SW480 (cell line): ENCODE measurements around the gene MFF.
"Not testable (repeated sequence)": the region's sequence is repeated elsewhere in the genome, so short reads cannot be mapped to it uniquely, and the experiment has no call there.

Experiments
- DNase-seq: peaks from one replicate; pipeline ENCODE4 v3.0.0-alpha.2; 2016; ENCODE audit warnings: low spot score

Gene MFF

DNA sequence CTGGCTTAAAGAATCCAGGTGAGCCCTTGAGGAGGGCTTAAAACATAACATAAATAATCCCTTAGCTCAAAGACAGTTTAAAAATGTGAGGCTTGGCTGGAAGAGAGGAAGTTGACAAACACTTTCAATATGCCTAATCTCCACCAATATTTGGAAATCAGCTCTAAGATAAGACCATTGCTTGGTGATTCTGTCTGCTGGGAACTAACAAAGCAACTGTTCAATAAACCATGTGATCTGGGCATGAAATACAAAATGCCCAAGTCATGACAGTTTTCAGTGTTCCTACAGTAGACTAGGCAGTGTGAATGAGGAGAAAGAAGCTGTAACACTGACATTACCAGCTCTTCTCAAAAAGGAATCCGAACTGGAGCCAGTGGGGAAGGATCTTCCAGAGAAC is 10.7 kb downstream of the MFF start:
- no peak for DNase-seq

DNA sequence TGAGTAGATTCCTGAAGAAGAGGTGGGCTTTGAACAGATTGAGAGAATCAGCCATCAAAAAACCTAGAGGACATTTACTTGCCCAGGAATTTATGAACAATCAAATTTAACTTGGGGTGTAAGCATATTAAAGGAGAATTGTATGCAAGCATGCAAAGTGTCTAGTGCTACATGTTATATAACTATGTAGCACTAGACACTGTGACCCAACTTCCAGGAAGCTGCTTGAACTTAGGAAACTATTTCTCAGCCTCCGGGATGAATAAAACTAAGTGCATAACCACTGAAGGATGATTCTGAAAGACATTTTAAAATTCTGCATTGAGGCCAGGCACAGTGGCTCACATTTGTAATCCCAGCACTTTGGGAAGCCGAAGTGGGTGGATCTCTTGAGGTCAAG is 12.4 kb downstream of the MFF start:
- no peak for DNase-seq

DNA sequence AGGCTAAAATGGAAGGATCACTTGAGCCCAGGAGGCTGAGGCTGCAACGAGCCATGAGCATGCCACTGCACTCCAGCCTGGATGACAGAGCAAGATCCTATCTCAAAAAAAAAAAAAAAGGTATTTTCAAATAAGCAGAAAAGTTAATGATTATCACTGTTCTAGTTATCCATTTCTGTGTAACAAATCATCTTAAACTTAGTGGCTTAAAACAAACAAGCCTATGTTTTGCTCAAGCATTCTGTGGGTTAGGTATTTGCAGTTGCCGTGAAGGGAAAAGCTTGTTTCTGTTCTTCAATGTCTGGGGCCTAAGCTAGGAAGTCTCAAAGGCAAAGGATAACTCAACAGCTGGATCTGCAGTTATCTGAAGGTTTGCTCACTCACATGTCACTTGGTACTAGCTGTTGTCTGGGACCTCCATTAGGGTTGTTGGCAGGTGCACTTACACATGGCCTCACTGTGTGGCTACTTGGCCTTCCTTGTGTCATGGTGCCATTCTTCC is 14.1 kb downstream of the MFF start:
- no peak for DNase-seq

DNA sequence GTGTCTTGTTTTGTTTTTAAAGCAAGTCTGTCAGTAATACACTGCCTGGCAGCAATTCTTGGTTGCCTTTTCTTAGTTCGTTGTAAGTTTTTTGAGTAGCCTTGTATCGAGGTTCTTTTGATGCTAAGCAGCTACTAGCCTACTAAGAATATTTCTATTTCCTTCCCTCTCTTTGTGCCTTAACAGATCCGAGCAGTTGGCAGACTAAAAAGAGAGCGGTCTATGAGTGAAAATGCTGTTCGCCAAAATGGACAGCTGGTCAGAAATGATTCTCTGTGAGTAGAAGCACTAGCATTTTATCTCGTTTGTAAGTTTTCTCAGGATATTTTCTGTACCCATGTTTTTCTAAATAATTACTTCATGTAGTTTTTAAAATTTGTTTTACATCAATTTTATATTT is 15.1 kb downstream of the MFF start:
- no peak for DNase-seq

DNA sequence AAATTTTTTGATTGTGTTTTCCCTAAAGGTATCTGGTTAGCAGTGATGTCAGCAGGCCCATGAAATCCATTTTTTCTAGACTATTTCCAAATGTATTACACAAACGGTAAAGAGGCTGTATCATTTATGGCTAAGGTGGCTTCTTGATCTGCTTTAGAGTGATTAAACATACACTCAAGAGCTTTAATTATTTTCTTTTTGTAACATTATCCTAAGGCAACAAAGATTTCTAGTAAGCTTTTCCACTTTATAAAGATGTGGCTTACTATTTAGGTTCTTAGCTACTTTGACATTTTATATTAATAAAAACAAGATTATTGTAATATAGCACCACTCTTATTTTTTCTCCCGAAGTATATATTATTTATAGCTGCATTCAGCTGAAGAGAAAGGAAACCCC is 16.5 kb downstream of the MFF start:
- no peak for DNase-seq

DNA sequence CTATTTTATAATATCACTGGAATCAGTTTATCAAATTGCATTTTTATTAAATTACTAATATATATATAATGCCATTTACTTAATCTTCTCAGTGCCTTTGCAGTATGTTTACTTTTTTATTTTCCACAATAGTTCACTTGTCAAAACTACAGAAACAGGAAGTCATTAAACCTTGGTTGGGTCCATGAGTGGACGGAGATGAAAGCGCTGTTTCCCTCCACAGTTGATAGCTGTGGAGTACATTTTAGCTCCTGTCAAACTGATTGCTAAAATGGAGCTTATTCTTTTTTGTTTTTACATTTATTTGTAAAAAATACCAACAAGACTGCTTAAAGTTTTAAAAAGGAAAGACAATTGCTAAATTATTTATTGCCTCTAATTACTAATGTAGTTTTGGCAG is 19.2 kb downstream of the MFF start:
- no peak for DNase-seq

DNA sequence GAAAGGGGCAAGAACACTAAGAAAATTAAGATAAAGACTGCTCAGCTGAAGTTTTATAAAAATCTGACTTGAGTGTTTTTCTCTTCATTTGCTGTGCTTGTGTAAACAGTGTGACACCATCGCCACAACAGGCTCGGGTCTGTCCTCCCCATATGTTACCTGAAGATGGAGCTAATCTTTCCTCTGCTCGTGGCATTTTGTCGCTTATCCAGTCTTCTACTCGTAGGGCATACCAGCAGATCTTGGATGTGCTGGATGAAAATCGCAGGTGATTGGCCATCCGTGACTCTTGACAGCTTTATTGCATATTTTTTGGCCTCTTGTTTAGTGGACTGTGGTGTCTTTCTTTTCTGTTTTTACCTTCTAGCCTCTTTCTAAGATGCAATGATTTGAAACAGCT is 22.1 kb downstream of the MFF start:
- DNase-seq: no peak

DNA sequence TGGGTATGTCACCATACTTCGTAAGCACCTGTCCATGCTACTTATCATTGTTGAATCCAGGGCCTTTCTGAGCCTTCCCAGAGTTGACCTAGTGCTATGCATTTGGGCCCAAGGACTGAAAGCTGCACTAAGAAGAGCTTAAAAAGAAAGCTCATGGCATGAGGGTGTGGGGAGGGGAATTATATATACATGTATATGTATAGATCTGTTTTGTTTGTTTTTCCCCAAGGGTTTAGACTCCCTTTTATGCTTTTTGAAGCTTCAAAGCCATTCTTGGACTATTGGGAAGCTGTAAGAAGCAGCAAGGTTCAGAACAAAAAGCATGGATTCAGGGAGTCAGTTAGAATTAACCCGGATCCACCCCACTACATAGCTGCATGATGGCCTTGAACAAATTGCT is 23.3 kb downstream of the MFF start:
- no peak for DNase-seq

DNA sequence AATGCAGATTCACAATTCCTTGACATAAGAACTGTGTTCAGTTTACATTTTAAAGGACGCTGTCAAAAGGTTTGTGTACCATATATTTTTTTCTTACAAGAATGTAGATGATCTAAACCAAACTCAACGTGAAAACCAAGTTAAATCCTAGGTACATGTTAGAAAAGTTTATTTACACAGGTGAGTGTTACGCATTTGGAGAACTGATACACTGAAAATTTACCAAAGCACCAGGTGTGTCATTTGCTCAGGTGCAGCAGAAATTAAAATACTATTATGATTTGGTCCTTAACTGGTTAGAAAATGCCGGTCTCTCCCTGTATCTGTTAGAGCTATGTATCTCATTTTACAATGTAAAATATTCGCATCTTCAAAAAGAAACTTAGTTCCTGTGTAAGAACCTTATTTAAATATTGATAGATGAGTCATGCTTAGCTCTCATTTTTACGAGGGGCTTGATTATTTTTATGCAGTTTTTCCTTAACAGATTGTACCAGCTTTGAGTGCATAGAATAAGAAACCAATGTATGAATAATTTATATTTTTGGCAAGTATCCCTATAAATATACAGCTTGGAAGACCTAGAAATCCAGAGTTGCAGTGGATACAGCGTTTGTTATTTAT is 25.1 kb downstream of the MFF start:
- DNase-seq: no peak

DNA sequence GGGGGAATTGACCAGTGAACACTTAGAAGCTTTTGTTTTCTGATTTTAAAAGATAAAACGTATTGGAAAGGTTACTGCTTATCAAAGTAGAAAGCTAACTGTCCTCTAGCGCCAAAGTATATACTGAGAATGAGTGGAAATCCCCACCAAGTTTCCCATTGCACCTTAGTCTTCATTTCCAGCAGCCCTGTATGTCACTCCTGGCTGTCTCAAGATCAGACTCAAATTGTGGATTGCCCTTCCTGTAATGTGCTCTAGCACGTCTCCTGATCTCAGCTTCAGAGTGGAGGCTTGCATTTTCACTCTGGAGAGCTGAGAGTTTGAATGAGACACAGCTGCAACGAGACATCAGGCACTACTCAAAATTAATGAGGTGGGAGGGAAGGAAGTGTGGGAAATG is 26.6 kb downstream of the MFF start:
- DNase-seq: no peak

DNA sequence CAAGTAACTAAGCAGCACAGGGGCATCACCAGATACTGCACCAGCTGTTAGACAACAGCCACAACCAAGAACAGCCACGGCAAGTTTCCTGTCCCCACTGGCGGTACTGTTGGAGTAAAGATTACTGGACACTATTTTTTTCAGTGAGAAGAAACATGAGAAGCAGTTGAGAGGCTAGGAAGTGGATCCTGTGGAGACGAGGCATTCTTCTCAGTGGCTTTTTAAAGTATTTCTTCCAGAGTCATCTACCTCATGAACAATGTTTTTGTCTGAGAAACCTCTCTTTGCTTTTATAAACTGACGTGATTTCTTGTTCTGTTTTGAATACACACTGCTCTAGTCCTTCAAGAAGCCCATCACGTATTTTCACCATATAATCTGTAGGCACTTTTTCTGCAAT is 35.3 kb downstream of the MFF start:
- no peak for DNase-seq

DNA sequence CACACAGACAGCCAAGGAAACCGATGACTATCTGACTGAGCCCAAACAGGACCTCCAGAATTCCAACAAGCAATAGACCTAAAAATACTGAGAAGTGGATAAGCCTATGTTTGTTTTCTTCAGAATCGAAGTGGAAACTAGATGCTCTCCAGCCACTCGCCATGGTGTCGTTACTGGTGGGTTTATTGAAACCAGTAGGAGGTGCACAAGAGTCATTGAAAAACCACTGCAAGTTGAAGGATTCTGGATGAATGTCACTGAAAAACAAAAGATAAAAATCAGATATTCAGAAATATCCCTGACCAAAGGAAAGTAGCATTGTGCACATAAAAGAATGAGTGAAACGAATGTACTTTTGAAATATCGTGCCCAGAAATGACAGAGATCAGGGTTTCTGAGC is 38.7 kb downstream of the MFF start:
- DNase-seq: no peak

DNA sequence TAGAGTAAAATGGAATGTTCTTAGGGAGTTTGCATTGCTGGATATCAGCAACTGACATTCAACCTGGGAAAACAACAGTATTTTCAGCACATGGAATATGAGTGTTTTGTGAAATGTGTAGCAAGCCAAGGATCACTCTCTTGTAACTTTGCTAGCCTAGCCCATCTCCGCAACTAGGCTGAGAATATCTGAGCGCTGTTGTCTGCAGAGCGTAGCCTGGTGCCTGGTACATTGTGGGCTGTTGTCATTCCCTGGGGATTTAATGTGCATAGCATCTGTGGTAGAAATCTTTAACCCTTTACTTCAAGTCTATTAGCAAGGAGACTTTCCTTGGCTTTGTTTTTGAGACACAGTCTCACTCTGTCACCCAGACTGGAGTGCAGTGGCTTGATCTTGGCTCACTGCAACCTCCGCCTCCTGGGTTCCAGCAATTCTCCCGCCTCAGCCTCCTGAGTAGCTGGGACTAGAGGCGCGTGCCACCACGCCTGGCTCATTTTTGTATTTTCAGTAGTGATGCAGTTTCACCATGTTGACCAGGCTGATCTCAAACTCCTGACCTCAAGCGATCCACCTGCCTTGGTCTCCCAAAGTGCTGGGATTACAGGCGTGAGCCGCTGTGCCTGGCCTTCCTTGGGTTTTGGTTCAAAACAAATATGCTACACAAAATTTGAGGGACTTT is 39.7 kb downstream of the MFF start:
- DNase-seq: not testable (repeated sequence)

DNA sequence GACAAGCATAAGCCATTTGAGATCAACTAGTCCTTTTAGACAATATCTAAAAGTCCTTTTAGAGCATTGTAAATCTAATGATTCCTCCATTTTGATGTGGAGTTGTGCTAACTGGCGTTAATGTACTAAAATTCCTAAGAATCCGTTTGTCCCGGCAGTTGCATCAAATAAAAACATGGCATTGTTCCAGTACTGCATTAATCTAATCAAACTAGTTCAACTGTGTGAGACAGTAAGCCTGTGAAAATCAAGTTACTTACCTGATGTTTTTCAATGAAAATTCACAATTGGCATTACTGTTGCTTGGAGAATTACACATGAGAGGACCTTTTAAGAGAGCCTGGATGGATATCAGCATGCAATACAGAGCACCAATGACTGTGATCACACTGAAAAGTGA is 40.8 kb downstream of the MFF start:
- no peak for DNase-seq

DNA sequence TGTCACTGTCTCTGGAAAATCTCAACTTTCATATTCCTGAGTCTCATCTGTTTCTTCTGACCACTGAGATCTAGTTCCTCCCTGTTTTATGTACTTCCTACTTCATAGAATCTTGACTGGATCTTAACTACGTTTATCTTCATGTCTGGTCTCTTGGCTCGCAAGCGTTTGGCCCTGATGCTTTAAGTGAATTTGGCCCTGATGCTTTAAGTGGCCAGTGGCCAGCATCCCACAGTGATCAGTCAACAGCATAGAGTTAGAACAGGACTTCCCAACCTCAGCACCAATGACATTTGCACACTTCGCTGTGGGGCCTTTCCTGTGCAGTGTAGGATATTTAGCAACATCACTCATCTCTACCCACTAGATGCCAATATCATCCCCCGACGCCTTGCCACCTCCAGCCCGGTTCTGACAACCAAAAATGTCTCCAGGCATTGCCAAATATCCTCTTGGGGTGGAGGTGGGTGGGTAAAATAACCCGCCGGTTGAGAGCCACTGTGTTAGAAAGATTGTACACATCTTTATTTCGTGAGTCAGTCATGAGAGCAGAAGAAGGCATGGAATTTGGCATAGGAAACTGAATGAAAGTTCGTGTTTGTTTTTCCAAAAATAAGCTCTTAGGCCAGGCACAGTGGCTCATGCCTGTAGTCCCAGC is 41.8 kb downstream of the MFF start:
- no peak for DNase-seq

DNA sequence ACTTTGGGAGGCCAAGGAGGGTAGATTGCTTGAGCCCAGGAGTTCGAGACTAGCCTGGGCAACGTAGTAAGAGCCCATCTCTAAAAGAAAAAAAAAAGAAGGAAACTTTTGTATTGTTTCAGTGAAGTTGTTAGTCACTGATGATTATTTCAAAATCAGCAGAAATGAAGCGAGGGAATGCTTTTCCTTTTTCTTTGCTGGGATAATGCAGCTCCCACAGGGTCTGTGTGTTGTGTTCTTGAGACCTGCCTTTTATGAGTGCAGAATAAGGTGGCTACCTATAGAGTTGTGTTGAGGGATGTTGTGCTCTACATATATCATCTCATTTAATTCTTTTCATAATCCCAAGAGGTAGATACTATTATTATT is 42.4 kb downstream of the MFF start:
- no peak for DNase-seq

DNA sequence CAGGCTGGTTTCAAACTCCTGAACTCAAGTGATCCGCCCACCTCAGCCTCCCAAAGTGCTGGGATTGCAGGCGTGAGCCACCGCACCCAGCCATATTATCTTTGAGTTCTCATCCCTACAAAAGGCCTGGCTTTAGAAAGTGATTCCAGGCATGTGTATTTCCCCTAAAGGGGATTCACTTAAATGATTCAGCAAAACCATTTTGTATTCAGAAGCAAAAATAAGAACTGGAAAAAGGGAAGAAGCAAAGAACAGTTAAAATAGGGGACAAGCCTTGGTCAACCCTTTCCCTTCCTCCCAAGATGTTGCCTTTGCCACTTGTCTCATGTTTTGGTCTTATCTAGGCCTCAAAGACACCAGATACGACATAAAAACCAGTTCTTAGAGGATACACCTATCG is 43.5 kb downstream of the MFF start:
- no peak for DNase-seq

DNA sequence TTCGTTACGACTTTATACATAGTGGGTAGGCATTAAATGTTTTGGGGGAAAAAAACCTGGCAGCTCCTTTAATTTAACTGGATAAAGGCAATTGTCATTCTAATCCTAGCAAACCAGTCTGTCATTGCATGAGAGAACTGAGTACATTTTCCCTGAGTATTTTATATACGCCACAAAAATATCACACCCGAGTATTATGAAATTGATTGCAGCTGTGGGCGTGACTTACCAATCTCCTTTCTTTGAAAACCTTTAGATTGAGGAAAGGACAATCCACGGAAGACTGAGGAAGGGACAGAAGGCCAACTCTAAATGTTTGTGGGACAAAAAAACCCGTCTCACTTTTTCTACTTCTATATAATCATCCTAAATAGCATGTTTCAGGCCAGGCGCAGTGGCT is 45.0 kb downstream of the MFF start:
- no peak for DNase-seq

DNA sequence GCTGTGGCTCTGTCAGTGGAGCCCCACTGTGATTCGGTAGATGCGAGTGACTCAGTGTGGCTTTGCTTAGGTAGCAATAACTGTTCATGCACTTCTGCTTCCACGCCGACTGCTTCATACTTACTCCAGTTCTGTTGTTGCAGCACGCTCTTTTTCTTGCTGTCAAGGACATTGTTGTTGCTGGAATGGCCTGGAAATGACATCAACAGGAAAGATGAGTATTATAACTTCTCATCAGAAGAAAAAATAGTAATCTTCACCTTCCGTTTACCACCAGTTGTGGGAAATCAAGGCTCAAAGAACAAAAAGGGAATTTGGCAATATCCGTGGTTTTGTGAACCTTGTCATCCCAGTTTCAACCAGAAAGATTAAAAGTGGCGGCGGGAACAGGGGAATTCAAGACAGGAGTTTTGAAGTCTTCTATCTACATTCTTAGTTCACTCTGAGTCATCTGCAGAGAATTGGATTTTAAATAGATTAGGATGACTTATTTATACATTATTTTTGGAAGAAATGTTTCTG is 45.8 kb downstream of the MFF start:
- DNase-seq: no peak

DNA sequence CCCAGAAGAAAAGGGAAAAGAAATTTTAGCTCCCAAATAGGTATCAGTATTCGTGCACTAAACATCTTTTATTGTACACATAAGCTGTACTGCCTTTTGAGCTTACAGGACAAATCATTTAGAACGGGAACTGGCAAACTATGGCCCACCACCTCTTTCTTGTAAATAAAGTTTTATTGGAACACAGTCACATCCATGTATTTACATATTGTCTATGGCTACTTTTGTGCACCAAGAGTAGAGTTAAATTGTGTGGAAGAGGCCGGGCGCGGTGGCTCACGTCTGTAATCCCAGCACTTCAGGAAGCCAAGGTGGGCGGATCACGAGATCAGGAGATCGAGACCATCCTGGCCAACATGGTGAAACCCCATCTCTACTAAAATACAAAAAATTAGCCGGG is 48.3 kb downstream of the MFF start:
- DNase-seq: no peak

DNA sequence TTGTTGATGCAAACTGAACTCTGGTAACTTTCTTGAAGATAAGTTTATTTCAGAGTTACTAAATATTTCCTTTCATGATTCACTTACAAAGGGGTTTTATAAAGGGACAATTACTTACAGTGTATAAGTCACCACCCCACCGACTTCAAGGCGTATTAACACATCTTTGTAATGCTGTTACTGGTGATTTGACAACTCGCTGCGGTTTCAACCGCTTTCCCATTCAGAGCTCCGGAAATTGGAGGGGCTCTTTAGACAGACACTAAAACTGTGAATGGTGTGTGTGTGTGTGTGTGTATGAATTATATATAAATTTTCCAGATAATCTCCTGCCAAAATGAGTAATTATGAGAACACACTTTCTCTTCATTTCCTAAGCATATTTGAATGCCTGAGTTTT is 49.1 kb downstream of the MFF start:
- no peak for DNase-seq

DNA sequence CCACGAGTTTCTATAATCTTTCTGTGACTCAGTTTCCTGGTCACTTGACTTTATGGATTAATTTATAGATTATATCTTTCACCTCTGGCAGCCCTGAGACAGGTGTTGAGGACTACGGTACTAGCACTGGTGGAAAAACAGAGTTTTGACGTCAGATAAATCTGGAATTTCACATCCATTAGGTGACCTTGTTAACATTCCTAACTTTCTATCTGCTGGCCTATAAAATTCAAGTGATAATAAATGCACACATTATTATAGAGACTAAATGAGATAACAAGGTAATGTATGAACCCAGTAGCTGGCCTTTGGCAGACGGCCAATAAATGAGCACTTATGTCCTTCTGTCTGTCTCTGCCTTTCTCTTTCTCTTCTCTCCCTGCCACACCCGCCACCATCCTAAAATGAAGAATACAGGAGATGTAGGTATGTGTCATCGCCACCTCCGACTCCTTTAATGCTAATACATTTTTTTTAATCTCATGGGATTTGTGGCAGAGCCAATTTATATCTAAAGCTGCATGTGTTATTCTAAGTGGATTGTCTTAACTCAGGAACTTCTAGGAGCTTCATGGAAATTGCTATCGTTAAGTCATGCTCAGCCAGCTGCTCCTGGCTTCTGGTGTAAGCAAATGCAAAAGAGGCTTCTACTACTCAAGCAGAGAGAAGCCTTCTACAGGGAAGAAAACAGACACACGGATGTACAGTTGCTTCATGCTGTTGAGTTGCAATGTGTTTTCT is 51.8 kb downstream of the MFF start:
- DNase-seq: no peak
